Immature natural killer cell (primary cell): Measurements from ENCODE around the gene ARL4A. TPM values are rescaled to one million over a fixed set of nuclear protein-coding genes. Genes with fewer than 3 reads are reported as not detected.
"Not testable (repeated sequence)": the region's sequence is repeated elsewhere in the genome, so short reads cannot be mapped to it uniquely, and the experiment has no call there.

Experiments
- DNase-seq, 3 donors: peaks; one replicate each; pipeline ENCODE4 v3.0.0; 2022; ENCODE audit warnings: mixed read lengths in 1 of 3
- H3K27ac Mint-ChIP-seq, 6 donors: one replicate each; pipeline ENCODE4 v1.8.0; 2020; ENCODE audit warnings: mixed read lengths in 6 of 6, mild to moderate bottlenecking in 5 of 6, inconsistent platforms in 4 of 6, moderate library complexity in 3 of 6
- H3K27me3 Mint-ChIP-seq, 3 donors: one replicate each; pipeline ENCODE4 v1.8.0; 2020 to 2021; ENCODE audit warnings: low read depth in 3 of 3, mild to moderate bottlenecking in 3 of 3, mixed read lengths in 3 of 3, moderate library complexity in 3 of 3, inconsistent platforms in 1 of 3
- H3K36me3 Mint-ChIP-seq, 3 donors: one replicate each; pipeline ENCODE4 v1.8.0; 2020; ENCODE audit warnings: mixed read lengths in 3 of 3, inconsistent platforms in 2 of 3, mild to moderate bottlenecking in 2 of 3
- H3K4me1 Mint-ChIP-seq, 2 donors: one replicate each; pipeline ENCODE4 v1.8.0; 2020; ENCODE audit warnings: inconsistent platforms in 2 of 2, mild to moderate bottlenecking in 2 of 2, mixed read lengths in 2 of 2, moderate library complexity in 1 of 2
- H3K4me3 Mint-ChIP-seq, 5 donors: one replicate each; pipeline ENCODE4 v1.8.0; 2020; ENCODE audit warnings: mild to moderate bottlenecking in 5 of 5, mixed read lengths in 5 of 5, inconsistent platforms in 3 of 5, moderate library complexity in 3 of 5
- H3K9me3 Mint-ChIP-seq, 6 donors: one replicate each; pipeline ENCODE4 v1.8.0; 2020; ENCODE audit warnings: mild to moderate bottlenecking in 6 of 6, mixed read lengths in 6 of 6, inconsistent platforms in 4 of 6, moderate library complexity in 3 of 6
- polyA plus RNA-seq, 3 donors: library from polyadenylated mRNA; unstranded; fragments of 300-500 nt; fragmentation: Illumina TruSeq; gene quantifications; one replicate each; pipeline ENCODE4 v1.2.3, GENCODE V29; 2021

The ARL4A gene
- polyA plus RNA-seq, 3 donors from 2014 or later: 24.9 to 28.8 (median 25.0) TPM

DNA sequence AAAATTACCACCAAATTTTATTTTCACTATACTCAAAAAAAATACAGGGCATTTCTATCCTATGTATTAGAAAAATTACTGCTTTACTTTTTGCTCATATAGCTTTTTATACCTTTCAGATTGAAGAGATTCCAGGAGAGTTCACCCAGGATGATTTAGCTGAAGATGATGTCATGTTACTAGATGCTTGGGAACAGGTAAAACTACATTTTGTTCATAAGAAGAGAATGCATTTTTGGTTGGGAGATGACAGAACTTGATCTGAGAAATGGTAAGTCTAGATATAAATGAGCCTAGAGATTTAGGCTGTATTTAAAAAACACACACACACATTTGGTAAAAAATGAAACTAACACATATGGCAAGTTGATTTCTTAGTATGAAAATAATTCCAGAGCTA is 38.1 kb upstream of the ARL4A start:
- no peaks in the 10 kb centered on the region for H3K36me3 Mint-ChIP-seq
- H3K4me1 Mint-ChIP-seq: no peaks in the 10 kb centered on the region
- H3K4me3 Mint-ChIP-seq: no peak overlapping the region
- DNase-seq: no peak
- H3K27ac Mint-ChIP-seq: no peak overlapping the region
- H3K9me3 Mint-ChIP-seq: no peaks in the 10 kb centered on the region
- no peaks in the 10 kb centered on the region for H3K27me3 Mint-ChIP-seq

DNA sequence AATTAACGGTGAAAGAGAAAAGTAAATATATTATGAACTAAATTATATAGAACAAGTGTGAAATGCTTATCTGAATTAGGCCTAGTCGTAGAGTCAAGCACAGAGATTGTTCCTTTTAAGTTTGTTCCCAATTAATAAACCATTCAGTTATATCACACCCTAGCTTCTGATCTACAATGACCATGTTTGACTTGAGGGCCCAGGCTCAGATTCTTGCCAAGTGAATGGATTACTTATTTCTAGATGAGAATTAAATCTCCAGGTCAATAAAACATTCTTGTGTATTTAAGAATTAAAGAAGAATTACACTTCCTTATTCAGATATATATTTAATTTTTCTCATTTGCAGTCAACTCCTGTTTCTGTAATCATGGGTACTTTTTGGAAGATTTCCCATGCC is 37.4 kb upstream of the ARL4A start:
- H3K27ac Mint-ChIP-seq: no peak overlapping the region
- H3K4me3 Mint-ChIP-seq: no peak overlapping the region
- H3K4me1 Mint-ChIP-seq: no peaks in the 10 kb centered on the region
- DNase-seq: no peak
- no peaks in the 10 kb centered on the region for H3K9me3 Mint-ChIP-seq
- no peaks in the 10 kb centered on the region for H3K27me3 Mint-ChIP-seq
- no peaks in the 10 kb centered on the region for H3K36me3 Mint-ChIP-seq

DNA sequence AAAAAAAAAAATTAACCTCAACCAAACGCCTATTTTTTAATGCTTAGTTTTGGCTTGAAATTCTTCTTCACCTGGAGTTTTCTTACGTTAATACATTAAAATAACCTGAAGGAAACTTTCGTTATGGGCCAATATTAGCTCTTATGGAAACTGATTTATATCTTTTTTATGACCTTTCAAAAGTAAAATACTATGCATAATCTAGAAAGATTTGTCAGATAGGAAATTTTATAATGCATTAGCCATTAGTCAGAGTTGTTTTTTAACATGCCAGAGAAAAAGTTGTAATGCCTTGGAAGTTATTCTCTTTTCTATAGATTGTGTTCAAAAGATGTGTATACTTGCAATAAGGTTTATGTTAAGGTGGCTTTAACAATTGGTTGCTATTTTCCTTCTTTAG is 34.3 kb upstream of the ARL4A start:
- Mint-ChIP-seq H3K4me1 (no peaks in the 10 kb centered on the region), H3K27ac (no peak overlapping the region), H3K36me3 (no peaks in the 10 kb centered on the region), H3K9me3 (no peaks in the 10 kb centered on the region), H3K27me3 (no peaks in the 10 kb centered on the region), H3K4me3 (no peak overlapping the region)
- DNase-seq: no peak

DNA sequence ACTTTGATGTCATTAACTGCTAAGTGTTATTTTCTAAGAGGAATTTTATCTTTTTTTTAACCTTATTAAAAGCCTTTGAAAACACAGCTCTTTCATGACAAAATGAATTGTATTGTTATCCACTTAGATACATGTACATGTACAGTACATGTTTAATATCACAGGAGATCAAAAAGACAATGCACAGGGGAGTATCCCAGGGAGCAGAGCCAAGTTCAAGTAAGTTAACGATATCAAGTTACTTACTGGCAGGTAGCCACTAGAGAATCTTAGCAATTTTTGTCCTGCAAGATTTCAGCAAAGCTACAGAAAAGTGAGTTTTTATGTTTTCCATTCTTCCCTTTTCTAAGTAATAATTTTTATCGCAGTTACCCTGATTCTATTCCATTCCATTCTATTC is 33.9 kb upstream of the ARL4A start:
- H3K9me3 Mint-ChIP-seq: no peaks in the 10 kb centered on the region
- no peaks in the 10 kb centered on the region for H3K4me1 Mint-ChIP-seq
- DNase-seq: no peak
- H3K27me3 Mint-ChIP-seq: no peaks in the 10 kb centered on the region
- no peak overlapping the region for H3K27ac Mint-ChIP-seq
- H3K36me3 Mint-ChIP-seq: no peaks in the 10 kb centered on the region
- no peak overlapping the region for H3K4me3 Mint-ChIP-seq

DNA sequence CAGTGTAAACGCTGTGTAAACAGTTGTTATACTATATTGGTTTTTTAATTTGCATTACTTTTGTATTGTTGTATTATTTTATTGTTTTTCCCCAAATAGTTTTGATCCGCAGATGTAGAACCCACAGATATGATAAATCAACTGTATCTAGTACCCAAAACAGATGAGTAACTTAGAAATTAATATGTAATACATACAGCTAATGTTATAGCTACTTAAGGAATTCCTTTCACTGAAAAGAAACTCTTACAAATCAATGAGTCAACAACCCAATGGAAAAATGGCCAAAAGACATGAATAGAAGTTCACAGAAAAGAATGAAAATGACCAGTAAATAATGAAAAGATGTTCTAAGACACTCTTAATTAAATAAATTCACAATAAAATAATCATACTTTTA is 32.3 kb upstream of the ARL4A start:
- no peaks in the 10 kb centered on the region for H3K36me3 Mint-ChIP-seq
- no peak for DNase-seq
- no peaks in the 10 kb centered on the region for H3K27me3 Mint-ChIP-seq
- no peak overlapping the region for H3K27ac Mint-ChIP-seq
- no peak overlapping the region for H3K4me3 Mint-ChIP-seq
- H3K4me1 Mint-ChIP-seq: no peaks in the 10 kb centered on the region
- no peaks in the 10 kb centered on the region for H3K9me3 Mint-ChIP-seq

DNA sequence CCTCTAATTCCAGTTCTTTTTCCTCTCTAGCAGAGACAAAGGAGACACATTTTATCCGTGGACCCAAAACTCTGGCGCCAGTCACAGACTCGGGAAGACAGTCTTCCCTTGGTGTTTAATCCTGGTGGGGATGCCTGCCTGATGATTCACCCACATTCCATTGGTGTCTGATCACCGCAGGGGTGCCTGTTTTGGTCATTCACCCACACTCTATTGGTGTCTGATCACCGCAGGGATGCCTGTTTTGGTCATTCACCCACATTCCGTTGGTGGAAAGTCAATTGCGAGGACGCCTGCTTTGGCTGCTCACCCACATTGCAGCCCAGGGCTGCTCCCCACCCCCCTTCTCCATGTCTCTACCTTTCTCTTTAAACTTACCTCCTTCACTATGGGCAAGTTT is 27.0 kb upstream of the ARL4A start:
- DNase-seq, H3K4me1 Mint-ChIP-seq, H3K36me3 Mint-ChIP-seq, H3K27me3 Mint-ChIP-seq, H3K4me3 Mint-ChIP-seq, H3K9me3 Mint-ChIP-seq, H3K27ac Mint-ChIP-seq: not testable (repeated sequence)

DNA sequence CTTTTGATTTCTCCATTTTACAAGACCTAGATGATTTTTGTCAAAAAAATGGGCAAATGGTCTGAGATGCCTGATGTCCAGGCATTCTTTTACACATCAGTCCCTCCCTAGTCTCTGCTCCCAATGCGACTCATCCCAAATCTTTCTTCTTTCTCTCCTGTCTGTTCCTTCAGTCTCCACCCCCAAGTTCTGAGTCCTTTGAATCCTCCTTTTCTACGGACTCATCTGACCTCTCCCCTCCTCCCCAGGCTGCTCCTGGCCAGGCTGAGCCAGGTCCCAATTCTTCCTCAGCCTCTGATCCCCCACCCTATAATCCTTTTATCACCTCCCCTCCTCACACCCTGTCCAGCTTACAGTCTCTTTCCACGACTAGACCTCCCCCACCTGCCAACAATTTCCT is 26.4 kb upstream of the ARL4A start:
- H3K36me3 Mint-ChIP-seq, DNase-seq, H3K4me1 Mint-ChIP-seq, H3K9me3 Mint-ChIP-seq, H3K27ac Mint-ChIP-seq, H3K27me3 Mint-ChIP-seq, H3K4me3 Mint-ChIP-seq: not testable (repeated sequence)

DNA sequence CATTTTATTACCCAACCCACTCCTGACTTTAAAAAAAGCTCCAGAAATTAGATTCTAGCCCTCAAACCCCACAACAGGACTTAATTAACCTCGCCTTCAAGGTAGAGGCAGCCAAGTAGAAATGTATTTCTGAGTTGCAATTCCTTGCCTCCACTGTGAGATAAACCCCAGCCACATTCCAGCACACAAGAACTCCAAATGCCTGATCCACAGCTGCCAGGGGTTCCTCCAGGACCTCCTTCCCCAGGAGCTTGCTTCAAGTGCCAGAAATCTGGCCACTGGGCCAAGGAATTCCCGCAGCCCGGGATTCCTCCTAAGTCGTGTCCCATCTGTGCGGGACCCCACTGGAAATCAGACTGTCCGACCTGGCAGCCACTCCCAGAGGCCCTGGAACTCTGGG is 25.9 kb upstream of the ARL4A start:
- no peak for DNase-seq
- H3K27me3 Mint-ChIP-seq: no peaks in the 10 kb centered on the region
- no peak overlapping the region for H3K27ac Mint-ChIP-seq
- no peak overlapping the region for H3K4me3 Mint-ChIP-seq
- no peaks in the 10 kb centered on the region for H3K4me1 Mint-ChIP-seq
- H3K9me3 Mint-ChIP-seq: no peaks in the 10 kb centered on the region
- H3K36me3 Mint-ChIP-seq: no peaks in the 10 kb centered on the region

DNA sequence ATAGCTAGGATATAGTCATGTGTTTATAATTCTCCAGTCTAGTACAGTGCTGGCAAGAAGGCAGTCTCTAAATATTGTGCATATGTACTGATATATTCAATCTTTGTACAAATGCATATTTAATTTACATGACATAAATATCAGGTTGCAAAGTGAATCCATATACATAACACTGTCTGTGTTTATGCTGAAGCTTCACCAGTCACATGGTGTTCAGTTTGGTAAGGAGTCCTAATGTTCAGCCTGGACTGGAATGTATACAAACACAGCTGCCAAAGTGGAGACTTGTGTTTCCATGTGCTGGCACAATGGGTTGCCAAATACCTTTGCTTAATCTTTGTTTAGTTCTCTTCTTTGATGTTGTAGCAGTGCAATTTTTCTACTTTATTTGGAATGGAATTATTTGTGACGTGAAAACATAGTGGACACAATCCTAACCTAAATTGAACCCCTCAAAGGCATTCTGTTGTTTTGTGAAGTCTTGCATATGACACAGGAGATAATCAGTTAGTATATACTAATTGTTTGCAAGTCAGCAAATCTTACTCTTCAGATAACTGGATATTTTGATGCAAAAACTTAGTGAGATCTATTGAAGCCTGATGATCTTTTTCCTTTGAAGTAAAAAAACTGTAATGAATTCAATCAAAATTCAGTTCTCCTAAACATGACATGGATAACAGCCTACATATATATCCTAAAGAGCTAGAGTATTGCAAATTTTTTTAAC is 17.3 kb upstream of the ARL4A start:
- no peaks in the 10 kb centered on the region for H3K27me3 Mint-ChIP-seq
- H3K4me3 Mint-ChIP-seq: no peak overlapping the region

DNA sequence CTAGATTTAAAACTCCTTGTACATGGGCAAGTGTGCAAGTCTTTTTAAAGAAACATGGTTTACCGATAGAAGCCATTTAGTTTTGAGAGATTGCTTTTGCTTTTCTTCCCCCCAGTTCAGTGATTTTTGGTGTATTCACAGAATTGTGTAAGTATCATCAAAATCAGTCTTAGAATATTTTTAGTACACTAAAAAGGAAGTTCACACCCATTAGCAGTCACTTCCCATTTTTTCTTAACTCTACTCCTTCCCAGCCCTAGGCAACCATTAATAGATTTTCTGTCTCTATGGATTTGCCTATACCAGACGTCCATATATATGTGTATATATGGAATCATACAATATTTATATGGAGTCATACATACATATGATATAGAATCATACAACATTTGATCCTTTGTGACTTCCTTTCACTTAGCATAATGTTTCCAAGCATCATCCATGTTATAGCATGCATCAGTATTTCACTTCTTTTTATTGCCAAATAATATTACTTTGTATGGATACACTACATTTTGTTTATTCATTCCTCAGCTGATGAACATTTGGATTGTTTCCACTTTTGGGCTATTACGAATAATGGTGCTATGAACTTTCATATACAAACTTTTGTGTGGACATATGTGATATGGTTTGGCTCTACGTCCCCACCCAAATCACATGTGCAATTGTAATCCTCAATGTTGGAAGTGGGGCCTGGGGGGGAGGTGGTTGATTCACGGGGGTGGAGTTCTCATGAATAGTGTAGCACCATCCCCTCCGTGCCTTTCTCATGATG is 16.5 kb upstream of the ARL4A start:
- H3K27ac Mint-ChIP-seq: no peak overlapping the region
- no peak overlapping the region for H3K4me3 Mint-ChIP-seq
- peaks cover 0 to 3% (median 0%) of the 10 kb centered on the region in 3 donors for H3K27me3 Mint-ChIP-seq
- no peak for DNase-seq
- no peaks in the 10 kb centered on the region for H3K36me3 Mint-ChIP-seq
- peaks cover 7 to 10% of the 10 kb centered on the region in 2 donors for H3K4me1 Mint-ChIP-seq
- H3K9me3 Mint-ChIP-seq: no peaks in the 10 kb centered on the region

More for the DNA sequence above, 17.3 kb upstream of the ARL4A start:
- no peaks in the 10 kb centered on the region for H3K9me3 Mint-ChIP-seq
- H3K27ac Mint-ChIP-seq: no peak overlapping the region
- DNase-seq: no peak
- H3K4me1 Mint-ChIP-seq: peaks cover 5 to 7% of the 10 kb centered on the region in 2 donors
- no peaks in the 10 kb centered on the region for H3K36me3 Mint-ChIP-seq

DNA sequence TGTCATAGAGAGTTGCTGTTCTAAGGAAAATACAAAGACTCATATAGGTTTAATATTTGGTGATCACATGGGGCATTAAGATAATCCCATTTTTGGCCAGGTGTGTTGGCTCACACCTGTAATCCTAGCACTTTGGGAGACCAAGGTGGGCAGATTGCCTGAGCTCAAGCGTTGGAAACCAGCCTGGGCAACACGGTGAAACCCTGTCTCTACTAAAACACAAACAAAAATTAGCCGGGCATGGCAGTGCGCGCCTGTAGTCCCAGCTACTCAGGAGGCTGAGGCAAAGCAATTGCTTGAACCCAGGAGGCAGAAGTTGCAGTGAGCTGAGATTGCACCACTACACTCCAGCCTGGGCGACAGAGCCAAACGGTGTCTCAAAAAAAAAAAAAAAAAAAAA is 14.0 kb upstream of the ARL4A start:
- H3K36me3 Mint-ChIP-seq, H3K27me3 Mint-ChIP-seq, H3K27ac Mint-ChIP-seq, H3K4me1 Mint-ChIP-seq, DNase-seq, H3K4me3 Mint-ChIP-seq, H3K9me3 Mint-ChIP-seq: not testable (repeated sequence)

DNA sequence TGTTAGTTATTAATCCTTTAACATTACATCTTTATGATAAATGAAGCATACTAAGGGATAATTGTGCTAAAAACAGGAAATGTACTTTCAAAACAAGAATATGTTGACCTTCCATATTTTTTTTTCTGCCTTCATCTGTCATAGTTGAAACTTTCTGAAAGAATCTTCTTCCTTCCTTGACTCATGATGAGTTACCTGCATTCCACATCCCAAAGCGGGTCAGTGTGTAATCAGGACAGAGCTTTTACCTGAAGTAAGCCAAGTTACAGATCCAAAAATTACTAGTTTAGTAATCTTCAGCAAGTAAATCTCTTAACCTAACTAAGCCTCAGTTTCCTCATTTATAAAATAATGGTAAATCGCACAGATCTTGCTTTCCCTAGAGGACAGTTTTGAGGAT is 13.4 kb upstream of the ARL4A start:
- H3K27me3 Mint-ChIP-seq: peaks cover 0 to 3% (median 0%) of the 10 kb centered on the region in 3 donors
- no peak for DNase-seq
- no peak overlapping the region for H3K4me3 Mint-ChIP-seq
- no peak overlapping the region for H3K27ac Mint-ChIP-seq
- peaks cover 7 to 10% of the 10 kb centered on the region in 2 donors for H3K4me1 Mint-ChIP-seq
- no peaks in the 10 kb centered on the region for H3K36me3 Mint-ChIP-seq
- H3K9me3 Mint-ChIP-seq: no peaks in the 10 kb centered on the region

DNA sequence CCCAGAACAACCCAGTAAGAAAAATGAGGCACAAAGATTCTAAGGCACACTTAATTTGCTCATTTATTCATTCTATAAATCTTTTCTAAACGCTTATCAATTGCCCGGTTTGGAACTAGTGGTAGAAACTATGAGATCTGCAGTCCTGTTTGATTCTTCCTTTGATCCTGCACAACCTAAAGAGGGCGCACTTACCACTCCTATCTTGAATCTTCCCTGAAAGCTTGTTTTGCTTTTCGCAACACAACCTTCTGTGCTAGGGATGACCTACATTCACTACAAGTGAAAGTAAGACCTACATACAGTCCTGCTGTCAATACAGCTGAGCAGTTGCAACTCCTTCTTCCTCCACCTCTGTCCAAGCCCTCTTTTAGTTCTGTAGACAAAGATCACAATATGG is 12.6 kb upstream of the ARL4A start:
- Mint-ChIP-seq H3K4me3 (peak overlapping the region in 1 of 5 donors; percentile 27), H3K4me1 (peaks cover 7 to 10% of the 10 kb centered on the region in 2 donors), H3K36me3 (no peaks in the 10 kb centered on the region), H3K27ac (peak overlapping the region in 4 of 6 donors; percentile 12 to 77 (median 53)), H3K27me3 (peaks cover 0 to 3% (median 0%) of the 10 kb centered on the region in 3 donors), H3K9me3 (no peaks in the 10 kb centered on the region)
- peak; percentile 38 to 64 (median 50) for DNase-seq

DNA sequence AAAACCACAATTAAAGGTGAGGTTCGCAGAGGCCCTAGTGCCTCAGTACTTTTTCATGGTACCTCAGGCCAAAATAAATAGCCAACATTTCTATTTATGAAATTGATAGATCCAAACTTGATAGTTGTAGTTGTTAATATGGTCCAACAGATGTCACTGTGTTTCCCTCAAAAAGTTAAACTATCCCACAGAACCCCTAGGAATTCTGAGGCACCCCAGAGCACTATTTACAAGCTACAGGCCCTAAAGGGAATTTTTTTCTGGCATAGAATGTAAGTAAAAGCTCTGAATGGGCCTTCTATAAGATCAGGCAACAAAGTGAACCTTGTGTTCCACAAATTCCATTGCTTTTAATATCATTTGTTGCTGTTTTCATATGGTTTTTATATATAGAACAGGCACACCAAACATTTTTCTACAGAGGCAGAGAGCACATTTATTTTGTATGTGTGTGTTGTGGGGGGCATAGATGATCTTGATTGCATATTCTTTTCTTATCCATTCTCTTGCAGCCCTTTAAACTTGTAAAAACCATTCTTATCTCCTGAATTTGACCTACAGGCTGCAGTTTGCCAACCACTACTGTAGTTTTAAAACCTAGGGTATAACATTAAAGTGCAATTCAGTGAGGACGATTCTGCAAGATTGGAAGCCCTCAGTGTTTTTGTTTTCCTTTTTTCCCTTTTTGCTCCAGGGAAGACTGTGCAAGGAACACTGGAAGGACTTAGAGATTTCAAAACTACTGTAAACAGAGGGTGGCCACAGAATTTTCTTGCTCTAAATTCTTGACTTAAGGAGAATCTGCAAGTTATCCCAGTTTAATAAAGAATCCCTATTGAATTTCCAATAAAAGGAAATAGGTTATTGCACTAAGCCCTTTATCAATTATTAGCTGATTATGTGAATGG is 3.5 kb upstream of the ARL4A start:
- Mint-ChIP-seq H3K9me3 (no peaks in the 10 kb centered on the region), H3K36me3 (no peaks in the 10 kb centered on the region), H3K4me3 (no peak overlapping the region), H3K27ac (peak overlapping the region in 4 of 6 donors; percentile 38 to 98 (median 58)), H3K4me1 (peaks cover 22 to 27% of the 10 kb centered on the region in 2 donors), H3K27me3 (peaks cover 11 to 22% (median 19%) of the 10 kb centered on the region in 3 donors)
- no peak for DNase-seq
